Testis (tissue), 2 donors: ENCODE data around the gene ADRA2A.

ENCODE experiments used
- CTCF ChIP-seq, 3 experiments: fragments of 450-650 bp in 2 of 3; fragments of 200-600 bp in 1 of 3; sonication (generic) in 1 of 3; IDR thresholded peaks; one replicate each; pipeline ENCODE4 v1.5.1; 2016 to 2019; ENCODE audit warnings: antibody characterized with exemption in 3 of 3, mild to moderate bottlenecking in 2 of 3, moderate library complexity in 1 of 3
- POLR2A ChIP-seq: fragments of 450-650 bp; IDR thresholded peaks from one replicate; pipeline ENCODE4 v1.6.1; 2017; ENCODE audit warnings: antibody characterized with exemption, mild to moderate bottlenecking, moderate library complexity

DNA sequence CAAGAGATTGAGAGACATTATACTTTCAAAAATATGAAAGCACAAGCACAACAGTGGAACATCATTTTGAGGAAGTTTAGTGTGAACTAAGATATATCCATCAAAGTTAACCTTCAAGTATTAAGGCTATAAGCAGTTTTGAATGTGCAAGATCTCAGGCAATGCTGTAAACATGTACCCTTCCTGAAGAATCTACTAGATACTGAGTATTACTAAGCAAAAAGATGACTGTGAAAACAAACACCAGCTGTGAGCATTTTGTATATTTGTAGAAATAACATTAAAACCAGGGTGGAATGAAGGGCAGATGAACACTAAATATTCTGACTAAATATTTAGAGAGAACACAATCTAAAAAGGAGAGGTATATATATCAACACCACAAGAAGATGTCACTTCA is 41.3 kb upstream of the ADRA2A start:
- TF ChIP-seq CTCF (IDR thresholded peaks at IDR 0.05) (no peak), POLR2A (no peak)
